GM18909 (cell line): ENCODE measurements around the gene AFF3.
"Not testable (repeated sequence)": the region's sequence is repeated elsewhere in the genome, so short reads cannot be mapped to it uniquely, and the experiment has no call there.

ENCODE experiments used
- ATAC-seq: cut with Tn5 transposase; IDR thresholded peaks from one replicate; pipeline ENCODE4 v1.9.1; 2021; ENCODE audit warnings: mild to moderate bottlenecking; ENCODE audit not compliant: unreplicated experiment, poor library complexity

The AFF3 gene

GRCh38 chr2:100108648-100109020, 33.8 kb downstream of the AFF3 start:
- ATAC-seq, result not testable (repeated sequence)

- ATAC-seq, result no peak
Measured at GRCh38 chr2:100107906-100108647, 34.3 kb downstream of the AFF3 start.

- no peak for ATAC-seq
Measured at GRCh38 chr2:100107440-100107839, 35.0 kb downstream of the AFF3 start.

- ATAC-seq, result no peak
Measured at GRCh38 chr2:100106460-100106859, 35.9 kb downstream of the AFF3 start.

GRCh38 chr2:100105678-100106054, 36.7 kb downstream of the AFF3 start:
- no peak for ATAC-seq

GRCh38 chr2:100104718-100105677, 37.4 kb downstream of the AFF3 start:
- no peak for ATAC-seq

- not testable (repeated sequence) for ATAC-seq
Measured at GRCh38 chr2:100104265-100104664, 38.1 kb downstream of the AFF3 start.

GRCh38 chr2:100103527-100104252, 38.7 kb downstream of the AFF3 start:
- not testable (repeated sequence) for ATAC-seq

- not testable (repeated sequence) for ATAC-seq
Measured at GRCh38 chr2:100102466-100103180, 39.8 kb downstream of the AFF3 start.

- ATAC-seq, result not testable (repeated sequence)
Measured at GRCh38 chr2:100098855-100099254, 43.5 kb downstream of the AFF3 start.

GRCh38 chr2:100097611-100098294, 44.6 kb downstream of the AFF3 start:
- ATAC-seq, result not testable (repeated sequence)

- not testable (repeated sequence) for ATAC-seq
Measured at GRCh38 chr2:100095845-100096244, 46.5 kb downstream of the AFF3 start.

GRCh38 chr2:100091807-100092206, 50.6 kb downstream of the AFF3 start:
- ATAC-seq, result not testable (repeated sequence)

- ATAC-seq, result not testable (repeated sequence)
Measured at GRCh38 chr2:100085744-100086143, 56.6 kb downstream of the AFF3 start.

- ATAC-seq, result not testable (repeated sequence)
Measured at GRCh38 chr2:100083421-100084216, 58.8 kb downstream of the AFF3 start.

GRCh38 chr2:100082302-100082978, 60.0 kb downstream of the AFF3 start:
- not testable (repeated sequence) for ATAC-seq

GRCh38 chr2:100077935-100078334, 64.5 kb downstream of the AFF3 start:
- no peak for ATAC-seq

GRCh38 chr2:100077456-100077855, 64.9 kb downstream of the AFF3 start:
- ATAC-seq, result no peak
